HL-60 (cell line): ENCODE results near the gene LEPR.

Source experiments
- GABPA ChIP-seq: IDR thresholded peaks from 2 replicates; pipeline ENCODE4 v1.6.1; 2012; ENCODE audit warnings: low read depth
- POLR2AphosphoS5 ChIP-seq: IDR thresholded peaks from 2 replicates; pipeline ENCODE4 v1.6.1; 2012; ENCODE audit warnings: low read depth
- TF ChIP-seq, protein P1 (sequence below): IDR thresholded peaks from one replicate; pipeline ENCODE4 v1.5.1; 2011; ENCODE audit warnings: low read length, control low read depth, inconsistent platforms; ENCODE audit not compliant: insufficient read depth
- TF ChIP-seq, protein P2 (sequence below): IDR thresholded peaks from 2 replicates; pipeline ENCODE4 v1.6.1; 2012; ENCODE audit warnings: low read depth; ENCODE audit not compliant: insufficient replicate concordance

DNA sequence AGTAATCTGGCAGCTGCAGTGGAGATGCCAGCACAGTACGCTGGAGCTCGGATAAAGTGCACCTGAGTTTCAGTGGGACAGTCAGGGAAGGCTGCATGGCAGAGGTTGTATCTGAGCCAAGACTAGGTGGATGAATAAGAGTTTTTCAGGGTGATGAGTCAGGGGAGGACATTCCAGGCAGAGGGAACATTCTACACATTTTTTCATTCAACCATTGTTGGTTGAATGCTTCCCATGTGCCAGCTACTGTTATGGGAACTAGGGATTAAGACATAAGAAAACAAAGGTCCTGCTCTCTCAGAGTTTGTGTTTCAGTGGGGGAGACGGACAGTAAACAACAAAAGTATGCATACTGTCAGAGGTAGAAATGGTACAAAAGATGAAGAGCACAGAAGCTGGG is 5.2 kb downstream of the LEPR start:
- TF ChIP-seq, protein P1, sequence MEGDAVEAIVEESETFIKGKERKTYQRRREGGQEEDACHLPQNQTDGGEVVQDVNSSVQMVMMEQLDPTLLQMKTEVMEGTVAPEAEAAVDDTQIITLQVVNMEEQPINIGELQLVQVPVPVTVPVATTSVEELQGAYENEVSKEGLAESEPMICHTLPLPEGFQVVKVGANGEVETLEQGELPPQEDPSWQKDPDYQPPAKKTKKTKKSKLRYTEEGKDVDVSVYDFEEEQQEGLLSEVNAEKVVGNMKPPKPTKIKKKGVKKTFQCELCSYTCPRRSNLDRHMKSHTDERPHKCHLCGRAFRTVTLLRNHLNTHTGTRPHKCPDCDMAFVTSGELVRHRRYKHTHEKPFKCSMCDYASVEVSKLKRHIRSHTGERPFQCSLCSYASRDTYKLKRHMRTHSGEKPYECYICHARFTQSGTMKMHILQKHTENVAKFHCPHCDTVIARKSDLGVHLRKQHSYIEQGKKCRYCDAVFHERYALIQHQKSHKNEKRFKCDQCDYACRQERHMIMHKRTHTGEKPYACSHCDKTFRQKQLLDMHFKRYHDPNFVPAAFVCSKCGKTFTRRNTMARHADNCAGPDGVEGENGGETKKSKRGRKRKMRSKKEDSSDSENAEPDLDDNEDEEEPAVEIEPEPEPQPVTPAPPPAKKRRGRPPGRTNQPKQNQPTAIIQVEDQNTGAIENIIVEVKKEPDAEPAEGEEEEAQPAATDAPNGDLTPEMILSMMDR: no peak
- TF ChIP-seq, protein P2, sequence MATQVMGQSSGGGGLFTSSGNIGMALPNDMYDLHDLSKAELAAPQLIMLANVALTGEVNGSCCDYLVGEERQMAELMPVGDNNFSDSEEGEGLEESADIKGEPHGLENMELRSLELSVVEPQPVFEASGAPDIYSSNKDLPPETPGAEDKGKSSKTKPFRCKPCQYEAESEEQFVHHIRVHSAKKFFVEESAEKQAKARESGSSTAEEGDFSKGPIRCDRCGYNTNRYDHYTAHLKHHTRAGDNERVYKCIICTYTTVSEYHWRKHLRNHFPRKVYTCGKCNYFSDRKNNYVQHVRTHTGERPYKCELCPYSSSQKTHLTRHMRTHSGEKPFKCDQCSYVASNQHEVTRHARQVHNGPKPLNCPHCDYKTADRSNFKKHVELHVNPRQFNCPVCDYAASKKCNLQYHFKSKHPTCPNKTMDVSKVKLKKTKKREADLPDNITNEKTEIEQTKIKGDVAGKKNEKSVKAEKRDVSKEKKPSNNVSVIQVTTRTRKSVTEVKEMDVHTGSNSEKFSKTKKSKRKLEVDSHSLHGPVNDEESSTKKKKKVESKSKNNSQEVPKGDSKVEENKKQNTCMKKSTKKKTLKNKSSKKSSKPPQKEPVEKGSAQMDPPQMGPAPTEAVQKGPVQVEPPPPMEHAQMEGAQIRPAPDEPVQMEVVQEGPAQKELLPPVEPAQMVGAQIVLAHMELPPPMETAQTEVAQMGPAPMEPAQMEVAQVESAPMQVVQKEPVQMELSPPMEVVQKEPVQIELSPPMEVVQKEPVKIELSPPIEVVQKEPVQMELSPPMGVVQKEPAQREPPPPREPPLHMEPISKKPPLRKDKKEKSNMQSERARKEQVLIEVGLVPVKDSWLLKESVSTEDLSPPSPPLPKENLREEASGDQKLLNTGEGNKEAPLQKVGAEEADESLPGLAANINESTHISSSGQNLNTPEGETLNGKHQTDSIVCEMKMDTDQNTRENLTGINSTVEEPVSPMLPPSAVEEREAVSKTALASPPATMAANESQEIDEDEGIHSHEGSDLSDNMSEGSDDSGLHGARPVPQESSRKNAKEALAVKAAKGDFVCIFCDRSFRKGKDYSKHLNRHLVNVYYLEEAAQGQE: no peak
- no peak for TF ChIP-seq POLR2AphosphoS5
- TF ChIP-seq GABPA: no peak
